ENCODE data around the gene GID8.

GID8 gene

DNA sequence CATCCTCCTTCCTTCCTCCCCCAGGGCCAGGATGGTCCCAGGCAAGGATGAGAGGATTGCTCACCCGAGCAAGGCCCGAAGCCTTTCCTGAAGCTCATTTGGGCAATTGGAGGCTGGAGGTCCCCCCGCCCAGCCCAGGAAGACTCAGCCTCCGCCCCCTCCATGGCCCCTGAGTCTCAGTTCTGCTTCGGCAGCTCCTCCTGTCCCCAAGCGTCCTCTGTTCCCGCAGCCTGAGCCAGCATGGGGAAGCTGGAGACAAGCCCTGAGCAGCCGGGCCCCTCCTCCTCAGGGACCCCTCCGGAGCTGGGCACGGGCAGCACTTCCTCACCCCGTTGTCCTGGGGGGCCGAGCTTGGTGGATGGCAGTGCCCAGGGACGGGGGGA is 40.6 kb downstream of the GID8 start:
- H3K36me3 ChIP-seq (ENCODE audit: low read length), result no peaks in the 10 kb centered on the region
- no peaks in the 10 kb centered on the region for H3K9me2 ChIP-seq (replicated peaks; ENCODE audit: insufficient read depth, low read length)
- H3K9me3 ChIP-seq (ENCODE audit: insufficient read depth, low read length), result no peaks in the 10 kb centered on the region
- no peak overlapping the region for H2AFZ ChIP-seq (ENCODE audit: low read depth, low read length, severe bottlenecking)
- no peaks in the 10 kb centered on the region for H4K20me1 ChIP-seq (ENCODE audit: low read depth, low read length)
- no peaks in the 10 kb centered on the region for H3F3A ChIP-seq (ENCODE audit: insufficient read depth)
- H3K4me2 ChIP-seq (ENCODE audit: low read depth, low read length, poor library complexity, severe bottlenecking), result no peak overlapping the region
- H3K27me3 ChIP-seq (ENCODE audit: low read length), result no peaks in the 10 kb centered on the region
- H3K4me3 ChIP-seq (ENCODE audit: insufficient read depth, low read length, poor library complexity, severe bottlenecking), result no peak overlapping the region
- no peaks in the 10 kb centered on the region for H3K79me2 ChIP-seq (ENCODE audit: insufficient read depth, low read length)
- TF ChIP-seq, protein P1, sequence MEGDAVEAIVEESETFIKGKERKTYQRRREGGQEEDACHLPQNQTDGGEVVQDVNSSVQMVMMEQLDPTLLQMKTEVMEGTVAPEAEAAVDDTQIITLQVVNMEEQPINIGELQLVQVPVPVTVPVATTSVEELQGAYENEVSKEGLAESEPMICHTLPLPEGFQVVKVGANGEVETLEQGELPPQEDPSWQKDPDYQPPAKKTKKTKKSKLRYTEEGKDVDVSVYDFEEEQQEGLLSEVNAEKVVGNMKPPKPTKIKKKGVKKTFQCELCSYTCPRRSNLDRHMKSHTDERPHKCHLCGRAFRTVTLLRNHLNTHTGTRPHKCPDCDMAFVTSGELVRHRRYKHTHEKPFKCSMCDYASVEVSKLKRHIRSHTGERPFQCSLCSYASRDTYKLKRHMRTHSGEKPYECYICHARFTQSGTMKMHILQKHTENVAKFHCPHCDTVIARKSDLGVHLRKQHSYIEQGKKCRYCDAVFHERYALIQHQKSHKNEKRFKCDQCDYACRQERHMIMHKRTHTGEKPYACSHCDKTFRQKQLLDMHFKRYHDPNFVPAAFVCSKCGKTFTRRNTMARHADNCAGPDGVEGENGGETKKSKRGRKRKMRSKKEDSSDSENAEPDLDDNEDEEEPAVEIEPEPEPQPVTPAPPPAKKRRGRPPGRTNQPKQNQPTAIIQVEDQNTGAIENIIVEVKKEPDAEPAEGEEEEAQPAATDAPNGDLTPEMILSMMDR (IDR thresholded peaks at IDR 0.05; ENCODE audit: insufficient read depth, low read length, poor library complexity, severe bottlenecking), result no peak
- TF ChIP-seq EZH2phosphoT487 (conservative IDR thresholded peaks at IDR 0.05; ENCODE audit: low read length), result no peak
- no peak overlapping the region for H3K27ac ChIP-seq (ENCODE audit: low read depth, low read length)
- no peak overlapping the region for H3K9ac ChIP-seq (ENCODE audit: low read length)

DNA sequence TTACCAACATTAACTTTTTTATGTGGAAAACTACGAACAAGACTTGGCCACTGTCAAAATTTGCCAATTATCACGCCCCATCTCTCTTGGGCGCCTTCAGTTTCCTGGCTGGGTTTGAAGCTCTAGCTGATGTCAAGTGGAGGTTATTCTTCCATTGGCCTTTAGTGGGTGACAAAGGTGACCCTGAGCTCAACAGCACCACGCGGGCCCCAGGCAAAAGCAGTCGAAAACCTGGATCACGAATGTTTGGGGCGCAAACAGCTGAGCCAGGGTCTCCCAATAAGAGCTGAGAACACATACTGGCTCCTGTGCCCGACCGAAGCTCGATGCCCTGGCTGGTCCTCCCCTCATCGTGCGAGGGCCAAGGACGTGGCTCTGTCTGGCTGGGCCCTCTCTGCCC is 41.4 kb downstream of the GID8 start:
- Histone ChIP-seq H3K9ac (ENCODE audit: low read length) (no peak overlapping the region), H3F3A (ENCODE audit: insufficient read depth) (no peaks in the 10 kb centered on the region), H3K27ac (ENCODE audit: low read depth, low read length) (no peak overlapping the region), H3K4me2 (ENCODE audit: low read depth, low read length, poor library complexity, severe bottlenecking) (no peak overlapping the region), H3K9me3 (ENCODE audit: insufficient read depth, low read length) (no peaks in the 10 kb centered on the region), H3K27me3 (ENCODE audit: low read length) (no peaks in the 10 kb centered on the region), H4K20me1 (ENCODE audit: low read depth, low read length) (no peaks in the 10 kb centered on the region), H3K9me2 (replicated peaks; ENCODE audit: insufficient read depth, low read length) (no peaks in the 10 kb centered on the region), H2AFZ (ENCODE audit: low read depth, low read length, severe bottlenecking) (no peak overlapping the region), H3K79me2 (ENCODE audit: insufficient read depth, low read length) (no peaks in the 10 kb centered on the region), H3K36me3 (ENCODE audit: low read length) (no peaks in the 10 kb centered on the region), H3K4me3 (ENCODE audit: insufficient read depth, low read length, poor library complexity, severe bottlenecking) (no peak overlapping the region)
- TF ChIP-seq, protein P1 (IDR thresholded peaks at IDR 0.05; ENCODE audit: insufficient read depth, low read length, poor library complexity, severe bottlenecking), result no peak
- TF ChIP-seq EZH2phosphoT487 (conservative IDR thresholded peaks at IDR 0.05; ENCODE audit: low read length), result no peak

DNA sequence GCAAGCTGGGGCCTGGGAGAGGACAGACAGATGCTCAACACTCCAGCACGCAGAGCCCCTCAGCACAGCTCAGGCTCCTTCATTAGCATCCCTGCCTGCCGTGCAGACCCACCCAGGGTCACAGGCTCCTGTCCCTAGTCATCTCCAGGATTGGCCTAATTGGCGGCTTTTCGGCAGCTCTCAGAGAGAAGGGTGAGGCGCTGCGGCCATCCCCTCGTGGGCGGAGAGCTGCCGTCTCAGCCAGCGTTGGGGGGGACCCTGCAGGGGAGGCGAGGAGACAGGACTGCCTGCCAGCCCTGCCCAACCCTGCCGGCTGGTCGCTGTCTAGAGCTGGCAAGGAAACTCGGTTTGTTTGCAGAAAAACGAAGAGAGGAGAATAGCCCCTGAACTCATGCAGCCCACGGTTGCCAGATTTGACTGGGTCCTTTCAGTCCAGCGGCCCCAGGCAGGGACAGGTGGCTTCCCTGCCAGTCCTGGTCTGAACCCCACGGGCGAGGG is 42.0 kb downstream of the GID8 start:
- no peaks in the 10 kb centered on the region for H3K36me3 ChIP-seq (ENCODE audit: low read length)
- TF ChIP-seq EZH2phosphoT487 (conservative IDR thresholded peaks at IDR 0.05; ENCODE audit: low read length), result no peak
- TF ChIP-seq, protein P1 (IDR thresholded peaks at IDR 0.05; ENCODE audit: insufficient read depth, low read length, poor library complexity, severe bottlenecking), result no peak
- no peaks in the 10 kb centered on the region for H3K79me2 ChIP-seq (ENCODE audit: insufficient read depth, low read length)
- H4K20me1 ChIP-seq (ENCODE audit: low read depth, low read length), result no peaks in the 10 kb centered on the region
- no peak overlapping the region for H3K9ac ChIP-seq (ENCODE audit: low read length)
- H3K27me3 ChIP-seq (ENCODE audit: low read length), result no peaks in the 10 kb centered on the region
- no peak overlapping the region for H3K4me3 ChIP-seq (ENCODE audit: insufficient read depth, low read length, poor library complexity, severe bottlenecking)
- H3K9me2 ChIP-seq (replicated peaks; ENCODE audit: insufficient read depth, low read length), result no peaks in the 10 kb centered on the region
- no peak overlapping the region for H3K4me2 ChIP-seq (ENCODE audit: low read depth, low read length, poor library complexity, severe bottlenecking)
- H3K27ac ChIP-seq (ENCODE audit: low read depth, low read length), result no peak overlapping the region
- no peaks in the 10 kb centered on the region for H3F3A ChIP-seq (ENCODE audit: insufficient read depth)
- H2AFZ ChIP-seq (ENCODE audit: low read depth, low read length, severe bottlenecking), result no peak overlapping the region
- H3K9me3 ChIP-seq (ENCODE audit: insufficient read depth, low read length), result no peaks in the 10 kb centered on the region

Data from SU-DHL-6 (cell line).